Activated CD4-positive, CD25-positive, alpha-beta regulatory T cell (primary cell): ENCODE measurements around the gene ITIH2.
"Not testable (repeated sequence)": the region's sequence is repeated elsewhere in the genome, so short reads cannot be mapped to it uniquely, and the experiment has no call there.

Source experiments
- DNase-seq, 4 experiments: peaks; one replicate each; lab custom pipeline; 2025; lab: John Stamatoyannopoulos, UW

Gene ITIH2

GRCh38 chr10:7697426-7697825, 5.7 kb upstream of the ITIH2 start:
- DNase-seq, result no peak

DNA sequence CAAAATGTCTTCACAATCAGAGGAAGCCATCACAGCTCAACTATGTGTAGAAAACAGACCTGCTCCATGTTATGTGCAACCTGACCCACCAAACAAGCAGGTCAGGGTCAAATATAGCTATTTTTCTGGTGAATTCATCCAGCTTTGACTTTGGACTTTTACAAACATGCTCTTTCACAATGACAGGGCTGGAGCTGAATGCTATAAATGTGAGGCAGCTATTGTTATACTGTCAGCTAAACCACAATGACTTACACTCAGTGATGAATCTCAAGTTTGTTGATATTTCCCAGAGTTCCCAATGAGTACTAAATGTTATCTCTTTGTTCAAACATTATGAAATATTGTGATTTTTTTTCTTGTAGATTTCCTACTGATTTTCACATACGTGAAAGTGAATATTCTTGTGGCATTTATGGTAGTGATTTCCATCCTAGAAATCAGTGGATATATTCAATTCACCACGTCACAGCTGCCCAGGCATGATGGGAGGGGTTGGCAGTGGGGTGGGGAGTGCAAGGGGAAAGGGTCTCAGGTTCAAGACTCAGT, 2.5 kb upstream of the ITIH2 start:
- DNase-seq, result no peak

DNA sequence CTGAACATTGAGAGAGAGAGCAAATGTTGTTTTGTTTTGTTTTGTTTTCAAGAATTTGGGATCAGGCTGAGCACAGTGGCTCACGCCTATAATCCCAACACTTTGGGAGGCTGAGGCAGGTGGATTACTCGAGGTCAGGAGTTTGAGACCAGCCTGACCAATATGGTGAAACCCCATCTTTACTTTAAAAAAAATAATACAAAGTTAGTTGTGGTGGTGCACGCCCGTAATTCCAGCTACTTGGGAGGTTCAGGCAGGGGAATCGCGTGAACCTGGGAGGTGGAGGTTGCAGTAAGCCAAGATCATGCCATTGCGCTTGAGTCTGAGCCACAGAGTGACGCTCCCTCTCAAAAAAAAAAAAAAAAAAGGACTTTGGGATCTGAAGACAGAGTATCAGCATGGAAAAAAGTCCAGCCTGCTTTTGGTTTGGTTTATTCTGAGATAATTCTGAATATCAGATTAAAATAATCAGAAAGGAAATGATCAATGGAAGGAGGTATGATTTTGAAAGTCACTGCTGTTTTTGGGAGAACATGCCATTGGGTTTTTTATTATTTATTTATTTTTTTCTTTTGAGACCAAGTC, 1.9 kb upstream of the ITIH2 start:
- DNase-seq, result no peak

DNA sequence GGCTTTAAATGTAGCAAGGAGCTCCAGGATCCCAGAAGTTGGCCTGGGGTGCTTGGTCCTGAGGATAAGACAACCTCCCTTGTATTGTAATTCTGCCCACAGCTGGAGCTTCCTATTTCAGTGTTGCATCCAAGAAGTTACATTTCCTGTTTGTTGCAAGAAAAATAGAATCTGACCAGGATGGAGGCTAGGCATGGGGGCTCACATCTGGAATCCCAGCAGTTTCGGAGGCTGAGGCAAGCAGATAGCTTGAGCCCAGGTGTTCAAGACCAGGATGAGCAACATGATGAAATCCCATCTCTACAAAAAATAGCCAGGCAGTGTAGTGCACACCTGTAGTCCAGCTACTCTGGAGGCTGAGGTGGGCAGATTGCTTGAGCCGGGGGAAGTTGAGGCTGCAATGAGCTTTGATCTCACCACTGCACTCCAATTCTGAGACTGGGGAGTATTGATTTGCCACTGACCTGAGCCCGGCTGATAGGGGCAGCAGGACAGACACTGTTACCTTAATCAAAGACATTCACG, 766 bp upstream of the ITIH2 start:
- no peak for DNase-seq

DNA sequence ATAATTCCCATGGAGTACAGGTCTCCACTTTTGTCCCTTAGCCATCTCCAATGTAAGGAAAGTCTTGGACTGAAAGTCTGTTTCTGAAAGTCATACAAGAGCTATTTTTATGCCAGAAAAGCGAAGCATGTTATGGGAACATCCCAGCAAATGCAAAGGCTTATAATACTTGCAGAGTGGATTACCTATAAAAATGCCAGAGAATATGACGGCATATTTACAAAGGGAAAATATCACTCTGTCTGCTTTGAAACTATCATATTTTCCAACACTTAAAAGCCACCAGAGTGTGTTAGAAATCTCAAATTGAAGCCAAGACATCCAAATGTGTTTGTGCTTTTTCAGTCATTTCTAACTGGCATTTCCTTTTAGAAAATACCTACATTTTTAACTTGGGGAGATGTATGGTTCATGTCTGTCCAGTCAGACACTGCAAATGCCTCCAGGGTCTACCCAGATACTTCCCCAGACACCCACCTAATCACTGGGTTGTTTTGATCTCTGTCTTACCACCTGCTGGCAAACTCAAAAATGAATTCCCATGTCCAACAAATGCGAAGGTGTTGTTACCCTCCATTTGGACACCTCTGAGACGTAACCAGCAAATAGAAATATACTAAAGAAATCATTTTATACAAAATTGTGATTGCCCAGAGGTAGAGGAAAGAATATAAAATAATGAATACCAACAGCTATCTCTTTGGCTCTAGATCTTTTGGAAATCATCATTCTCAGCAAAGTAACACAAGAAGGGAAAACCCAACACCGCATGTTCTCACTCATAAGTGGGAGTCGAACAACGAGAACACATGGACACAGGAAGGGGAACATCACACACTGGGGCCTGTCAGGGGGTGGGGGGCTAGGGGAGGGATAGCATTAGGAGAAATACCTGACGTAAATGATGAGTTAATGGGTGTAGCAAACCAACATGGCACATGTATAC, 1.2 kb downstream of the ITIH2 start:
- DNase-seq, result no peak

- no peak for DNase-seq
These were observed 2.2 kb downstream of the ITIH2 start for GRCh38 chr10:7705341-7705740.

DNA sequence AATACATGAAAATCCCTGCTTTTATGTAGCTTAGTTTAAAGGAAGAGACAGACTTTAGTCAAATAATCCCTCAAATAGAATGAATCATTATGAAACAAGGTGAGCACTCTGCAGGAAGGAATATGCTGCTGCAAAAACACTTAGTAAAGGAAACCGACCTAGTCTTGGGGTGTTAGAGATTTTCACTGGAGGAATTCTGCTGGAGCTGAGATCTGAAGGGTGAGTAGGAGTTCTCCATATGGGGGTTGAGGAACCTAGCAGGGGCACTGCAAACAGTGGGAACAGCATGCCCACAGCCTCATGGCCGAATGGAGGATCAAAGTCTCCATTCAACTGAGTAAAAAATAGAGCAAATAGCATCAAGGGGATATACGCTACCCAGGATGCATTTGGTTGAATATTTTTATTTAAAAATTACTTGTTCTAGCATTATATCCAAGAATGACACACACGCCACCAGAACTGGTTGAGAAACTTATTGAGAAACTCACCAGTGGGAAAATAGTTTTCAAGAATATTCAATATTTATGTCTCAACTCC, 3.5 kb downstream of the ITIH2 start:
- DNase-seq, result no peak

DNA sequence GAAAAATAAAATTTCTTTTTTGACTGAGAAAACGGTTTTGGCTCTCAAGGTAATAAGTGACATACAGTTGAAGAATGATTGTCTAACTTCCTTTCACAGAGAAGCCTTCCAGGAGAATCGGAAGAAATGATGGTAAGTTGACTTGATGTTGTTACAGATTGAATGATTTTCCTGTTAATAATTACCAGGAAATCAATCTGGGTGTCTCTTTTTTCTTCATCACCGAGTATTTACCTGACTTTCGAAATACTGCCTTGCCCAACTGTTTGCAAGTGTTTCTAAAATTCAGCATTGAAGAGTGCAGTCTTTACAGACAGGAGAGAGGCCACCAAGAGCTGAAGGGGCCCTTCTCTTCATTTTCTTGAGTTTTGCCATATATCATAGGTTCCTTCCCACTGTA, 4.0 kb downstream of the ITIH2 start:
- DNase-seq, result no peak

GRCh38 chr10:7707858-7708622, 4.9 kb downstream of the ITIH2 start:
- DNase-seq, result no peak

DNA sequence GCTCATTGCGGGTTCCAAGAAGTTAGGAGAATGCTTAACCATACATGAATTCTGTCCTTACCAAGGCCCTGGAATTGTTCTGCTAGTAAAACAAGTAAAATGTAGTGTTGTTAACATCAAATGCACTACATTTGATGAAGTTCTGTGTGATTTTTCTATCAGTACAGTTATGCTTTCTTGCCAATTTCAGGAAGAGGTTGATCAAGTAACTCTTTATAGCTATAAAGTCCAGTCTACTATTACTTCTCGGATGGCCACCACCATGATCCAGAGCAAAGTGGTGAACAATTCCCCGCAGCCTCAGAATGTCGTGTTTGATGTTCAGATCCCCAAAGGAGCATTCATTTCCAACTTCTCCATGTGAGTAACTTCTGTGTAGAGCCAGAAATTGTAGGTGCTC, 5.7 kb downstream of the ITIH2 start:
- no peak for DNase-seq

GRCh38 chr10:7710446-7710845, 7.3 kb downstream of the ITIH2 start:
- DNase-seq, result no peak

DNA sequence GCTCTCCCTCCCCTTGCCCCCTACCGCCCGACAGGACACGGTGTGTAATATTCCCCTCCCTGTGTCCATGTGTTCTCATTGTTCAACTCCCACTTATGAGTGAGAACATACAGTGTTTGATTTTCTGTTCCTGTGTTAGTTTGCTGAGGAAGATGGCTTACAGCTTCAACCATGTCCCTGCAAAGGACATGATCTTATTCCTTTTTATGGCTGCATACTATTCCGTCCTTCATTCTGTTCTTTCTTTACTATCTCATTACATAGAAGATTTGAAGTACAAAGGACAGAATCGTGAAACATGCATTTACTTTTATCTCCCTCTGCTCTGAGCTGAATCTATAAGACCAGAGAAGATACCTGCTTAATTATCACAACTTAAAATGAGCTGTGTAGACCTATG, 8.0 kb downstream of the ITIH2 start:
- DNase-seq, result not testable (repeated sequence)

- DNase-seq, result no peak
These were observed 12.4 kb downstream of the ITIH2 start for GRCh38 chr10:7715515-7715914.

GRCh38 chr10:7717767-7718166, 14.7 kb downstream of the ITIH2 start:
- DNase-seq, result no peak

DNA sequence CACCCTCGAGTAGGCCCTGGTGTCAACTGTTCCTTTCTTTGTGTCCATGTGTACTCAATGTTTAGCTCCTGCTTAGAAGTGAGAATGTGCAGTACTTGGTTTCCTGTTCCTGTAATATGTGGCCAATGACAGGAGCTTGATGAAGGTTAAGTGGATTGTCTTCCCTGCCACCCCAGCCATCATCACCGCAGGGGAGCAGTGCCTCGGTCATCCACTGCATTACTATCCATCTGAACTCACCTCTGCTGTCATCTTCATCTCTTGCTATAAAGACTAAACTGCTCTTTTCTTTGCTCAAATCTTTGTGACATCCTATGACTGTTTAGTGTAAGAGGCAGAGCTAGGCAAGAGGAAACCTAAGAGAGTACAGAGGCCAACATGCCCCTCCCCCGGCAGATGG, 15.6 kb downstream of the ITIH2 start:
- DNase-seq, result no peak

GRCh38 chr10:7720478-7720877, 17.4 kb downstream of the ITIH2 start:
- no peak for DNase-seq

DNA sequence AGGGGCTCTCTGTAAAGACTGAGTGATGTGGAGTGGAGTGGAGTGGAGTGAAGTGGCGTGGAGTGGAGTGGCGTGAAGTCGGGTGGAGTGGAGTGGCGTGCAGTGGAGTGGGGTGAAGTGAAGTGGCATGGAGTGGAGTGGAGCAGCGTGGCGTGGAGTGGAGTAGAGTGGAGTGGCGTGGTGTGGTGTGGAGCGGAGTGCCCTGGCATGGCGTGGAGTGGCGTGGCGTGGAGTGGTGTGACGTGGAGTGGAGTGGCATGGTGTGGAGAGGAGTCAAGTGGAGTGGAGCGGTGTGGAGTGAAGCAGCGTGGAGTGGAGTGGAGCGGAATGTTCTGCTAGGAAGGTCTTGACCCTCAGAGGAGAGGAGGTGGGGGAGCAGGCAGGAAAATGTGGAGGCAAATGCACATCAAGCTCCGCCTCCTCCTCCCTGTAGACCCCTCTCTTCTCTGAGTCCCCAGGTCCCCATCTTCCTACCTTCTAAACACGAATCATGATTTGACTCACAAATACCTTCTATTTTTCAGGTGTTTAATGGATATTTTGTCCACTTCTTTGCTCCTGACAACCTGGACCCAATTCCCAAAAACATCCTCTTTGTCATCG, 19.9 kb downstream of the ITIH2 start:
- DNase-seq, result no peak

- DNase-seq, result no peak
These were observed 31.7 kb downstream of the ITIH2 start for GRCh38 chr10:7734821-7735220.

- no peak for DNase-seq
These were observed 35.7 kb downstream of the ITIH2 start for GRCh38 chr10:7738536-7739407.

- DNase-seq, result no peak
These were observed 41.2 kb downstream of the ITIH2 start for GRCh38 chr10:7744307-7744706.

DNA sequence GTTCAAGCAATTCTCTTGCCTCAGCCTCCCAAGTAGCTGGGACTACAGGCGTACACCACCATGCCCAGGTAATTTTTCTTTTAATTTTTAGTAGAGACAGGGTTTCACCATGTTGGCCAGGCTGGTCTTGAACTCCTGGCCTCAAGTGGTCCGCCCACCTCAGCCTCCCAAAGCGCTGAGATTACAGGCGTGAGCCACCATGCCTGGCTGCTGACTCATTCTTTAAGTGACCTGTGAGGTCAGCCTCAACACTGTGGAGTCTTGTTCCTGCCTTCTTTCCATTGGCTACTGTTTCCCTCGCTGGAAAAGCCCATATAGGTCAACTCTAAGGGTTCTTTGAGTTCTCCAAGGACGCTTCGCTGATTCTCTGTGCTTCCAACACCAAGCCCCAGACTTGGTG, 45.5 kb downstream of the ITIH2 start:
- not testable (repeated sequence) for DNase-seq
